HL-60 (cell line): Measurements from ENCODE around the gene NXPH1.
A peak's percentile ranks its signal among the peaks of the same experiment; 100 is the strongest.

ENCODE experiments used
- DNase-seq, 2 experiments: peaks; one replicate each; pipeline ENCODE4 v3.0.0-alpha.2; 2010 to 2020; ENCODE audit warnings: low read depth in 1 of 2, low spot score in 1 of 2
- H3K27ac ChIP-seq: fragments of 250-450 bp; sonication (Bioruptor Pico); replicated peaks from 2 replicates; pipeline ENCODE4 v1.5.1; 2020; ENCODE audit warnings: mild to moderate bottlenecking, moderate library complexity
- H3K27me3 ChIP-seq: fragments of 250-450 bp; sonication (Bioruptor Pico); 2 replicates; pipeline ENCODE4 v1.5.1; 2021; ENCODE audit warnings: mild to moderate bottlenecking, moderate library complexity; ENCODE audit not compliant: insufficient read depth, poor library complexity, severe bottlenecking
- H3K4me3 ChIP-seq: replicated peaks from 2 replicates; pipeline ENCODE4 v1.5.1; 2011; ENCODE audit warnings: mild to moderate bottlenecking, control low read depth, low read length; ENCODE audit not compliant: insufficient read depth
- CTCF ChIP-seq: IDR thresholded peaks from one replicate; pipeline ENCODE4 v1.5.1; 2011; ENCODE audit warnings: low read length, control low read depth, inconsistent platforms; ENCODE audit not compliant: insufficient read depth
- GABPA ChIP-seq: IDR thresholded peaks from 2 replicates; pipeline ENCODE4 v1.6.1; 2012; ENCODE audit warnings: low read depth
- POLR2AphosphoS5 ChIP-seq: IDR thresholded peaks from 2 replicates; pipeline ENCODE4 v1.6.1; 2012; ENCODE audit warnings: low read depth
- REST ChIP-seq: IDR thresholded peaks from 2 replicates; pipeline ENCODE4 v1.6.1; 2012; ENCODE audit warnings: low read depth; ENCODE audit not compliant: insufficient replicate concordance
- SPI1 ChIP-seq: IDR thresholded peaks from 2 replicates; pipeline ENCODE4 v1.6.1; 2012; ENCODE audit warnings: low read depth, mild to moderate bottlenecking, borderline replicate concordance

The NXPH1 gene

GRCh38 chr7:8536431-8536830 is 103.0 kb downstream of the NXPH1 start:
- TF ChIP-seq GABPA (no peak), POLR2AphosphoS5 (no peak), SPI1 (peak; percentile 57; the same call in 1 of the 2 replicates)
- Histone ChIP-seq H3K27ac (no peak overlapping the region), H3K27me3 (no peaks in the 10 kb centered on the region), H3K4me3 (no peak overlapping the region)
- no peak for DNase-seq

GRCh38 chr7:8549046-8549445 is 115.6 kb downstream of the NXPH1 start:
- Histone ChIP-seq H3K27ac (no peak overlapping the region), H3K4me3 (no peak overlapping the region), H3K27me3 (no peaks in the 10 kb centered on the region)
- TF ChIP-seq REST, result no peak
- no peak for TF ChIP-seq SPI1
- no peak for TF ChIP-seq GABPA
- no peak for TF ChIP-seq CTCF
- no peak for TF ChIP-seq POLR2AphosphoS5
- DNase-seq, result no peak

GRCh38 chr7:8560501-8560900 is 127.1 kb downstream of the NXPH1 start:
- no peak overlapping the region for H3K4me3 ChIP-seq
- no peaks in the 10 kb centered on the region for H3K27me3 ChIP-seq
- TF ChIP-seq GABPA (no peak), REST (no peak), SPI1 (no peak)
- no peak overlapping the region for H3K27ac ChIP-seq
- DNase-seq, result no peak

- Histone ChIP-seq H3K4me3 (no peak overlapping the region), H3K27me3 (no peaks in the 10 kb centered on the region), H3K27ac (no peak overlapping the region)
- TF ChIP-seq REST (no peak), CTCF (no peak), SPI1 (no peak), POLR2AphosphoS5 (no peak), GABPA (no peak)
- no peak for DNase-seq
Measured at GRCh38 chr7:8561449-8561848, 128.0 kb downstream of the NXPH1 start.
